Activated CD8-positive, alpha-beta T cell treated with anti-CD3 and anti-CD28 coated beads for 36 hours (primary cell): Measurements from ENCODE around the gene ZNF365. TPM values are rescaled to one million over a fixed set of nuclear protein-coding genes. Genes with fewer than 3 reads are reported as not detected.
"Not testable (repeated sequence)": the region's sequence is repeated elsewhere in the genome, so short reads cannot be mapped to it uniquely, and the experiment has no call there.

Experiments
- ATAC-seq: fragments of 200-7000 bp; cut with Tn5 transposase; one replicate; pipeline ENCODE4 v1.10.0; 2021; ENCODE audit warnings: mild to moderate bottlenecking, moderate library complexity
- CTCF ChIA-PET: fragments of 350-600 bp; sonication (Branson Sonifier 250); formaldehyde crosslinking; loops from one replicate; lab custom pipeline; 2021; ENCODE audit warnings: antibody characterized with exemption; lab: Charles Lee
- POLR2A ChIA-PET: fragments of 350-600 bp; sonication (Branson Sonifier 250); formaldehyde crosslinking; loops from one replicate; lab custom pipeline; 2021; ENCODE audit warnings: antibody characterized with exemption; lab: Charles Lee
- DNase-seq: peaks from one replicate; pipeline ENCODE4 v3.0.0-alpha.2; 2020
- H3K27ac Mint-ChIP-seq: one replicate; pipeline ENCODE4 v1.8.0; 2021; ENCODE audit warnings: mild to moderate bottlenecking, mixed read lengths
- H3K27me3 Mint-ChIP-seq: one replicate; pipeline ENCODE4 v1.8.0; 2021; ENCODE audit warnings: mixed read lengths
- H3K36me3 Mint-ChIP-seq: one replicate; pipeline ENCODE4 v1.8.0; 2021; ENCODE audit warnings: low read depth, mixed read lengths
- H3K4me1 Mint-ChIP-seq: one replicate; pipeline ENCODE4 v1.8.0; 2021; ENCODE audit warnings: low read depth, mixed read lengths
- H3K4me3 Mint-ChIP-seq: one replicate; pipeline ENCODE4 v1.8.0; 2021; ENCODE audit warnings: mild to moderate bottlenecking, moderate library complexity, mixed read lengths
- H3K9me3 Mint-ChIP-seq: one replicate; pipeline ENCODE4 v1.8.0; 2021; ENCODE audit warnings: mixed read lengths
- intact Hi-C: fragments of 100-400 bp; cut with micrococcal nuclease; formaldehyde crosslinking; loops from one replicate; pipeline ENCODE4 v1.10.0; 2022
- total RNA-seq, 2 experiments: library from RNA; stranded (reverse); gene quantifications; one replicate each; pipeline ENCODE4 v1.2.3, GENCODE V29; 2021
- TF ChIP-seq, protein P1 (sequence below): fragments of 200-600 bp; IDR thresholded peaks from one replicate; pipeline ENCODE4 v1.8.0; 2022; ENCODE audit warnings: antibody characterized with exemption, mild to moderate bottlenecking

The ZNF365 gene
- total RNA-seq, 2 experiments from 2014 or later = not detected

DNA sequence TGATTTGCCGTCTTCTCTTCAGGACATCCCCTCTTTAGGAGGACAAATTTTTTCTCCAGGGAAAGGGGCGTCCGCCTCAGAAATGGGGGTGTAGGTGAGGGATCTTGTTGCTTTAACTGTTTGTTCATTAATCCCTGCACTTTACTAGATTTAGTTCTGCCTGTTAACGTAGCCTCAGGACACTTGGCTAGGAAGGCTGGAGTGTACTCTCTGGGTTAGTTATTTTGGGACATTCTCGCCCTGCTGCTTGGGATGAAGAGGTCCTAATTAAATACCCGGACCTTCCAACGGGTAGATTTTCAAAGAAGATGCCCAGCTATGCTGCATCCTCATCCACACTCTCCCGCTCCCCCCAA, 552 bp upstream of the ZNF365 start:
- H3K9me3 Mint-ChIP-seq = no peaks in the 10 kb centered on the region
- TF ChIP-seq, protein P1, sequence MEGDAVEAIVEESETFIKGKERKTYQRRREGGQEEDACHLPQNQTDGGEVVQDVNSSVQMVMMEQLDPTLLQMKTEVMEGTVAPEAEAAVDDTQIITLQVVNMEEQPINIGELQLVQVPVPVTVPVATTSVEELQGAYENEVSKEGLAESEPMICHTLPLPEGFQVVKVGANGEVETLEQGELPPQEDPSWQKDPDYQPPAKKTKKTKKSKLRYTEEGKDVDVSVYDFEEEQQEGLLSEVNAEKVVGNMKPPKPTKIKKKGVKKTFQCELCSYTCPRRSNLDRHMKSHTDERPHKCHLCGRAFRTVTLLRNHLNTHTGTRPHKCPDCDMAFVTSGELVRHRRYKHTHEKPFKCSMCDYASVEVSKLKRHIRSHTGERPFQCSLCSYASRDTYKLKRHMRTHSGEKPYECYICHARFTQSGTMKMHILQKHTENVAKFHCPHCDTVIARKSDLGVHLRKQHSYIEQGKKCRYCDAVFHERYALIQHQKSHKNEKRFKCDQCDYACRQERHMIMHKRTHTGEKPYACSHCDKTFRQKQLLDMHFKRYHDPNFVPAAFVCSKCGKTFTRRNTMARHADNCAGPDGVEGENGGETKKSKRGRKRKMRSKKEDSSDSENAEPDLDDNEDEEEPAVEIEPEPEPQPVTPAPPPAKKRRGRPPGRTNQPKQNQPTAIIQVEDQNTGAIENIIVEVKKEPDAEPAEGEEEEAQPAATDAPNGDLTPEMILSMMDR = no peak
- DNase-seq = no peak
- ChIA-PET CTCF (no interaction called here), POLR2A (no interaction called here)
- no peaks in the 10 kb centered on the region for H3K36me3 Mint-ChIP-seq
- ATAC-seq = no peak
- H3K27ac Mint-ChIP-seq = no peak overlapping the region
- peaks cover 7% of the 10 kb centered on the region for H3K4me1 Mint-ChIP-seq
- peaks cover 26% of the 10 kb centered on the region for H3K27me3 Mint-ChIP-seq
- intact Hi-C loops = no loop called here
- H3K4me3 Mint-ChIP-seq = peak overlapping the region; percentile 62

DNA sequence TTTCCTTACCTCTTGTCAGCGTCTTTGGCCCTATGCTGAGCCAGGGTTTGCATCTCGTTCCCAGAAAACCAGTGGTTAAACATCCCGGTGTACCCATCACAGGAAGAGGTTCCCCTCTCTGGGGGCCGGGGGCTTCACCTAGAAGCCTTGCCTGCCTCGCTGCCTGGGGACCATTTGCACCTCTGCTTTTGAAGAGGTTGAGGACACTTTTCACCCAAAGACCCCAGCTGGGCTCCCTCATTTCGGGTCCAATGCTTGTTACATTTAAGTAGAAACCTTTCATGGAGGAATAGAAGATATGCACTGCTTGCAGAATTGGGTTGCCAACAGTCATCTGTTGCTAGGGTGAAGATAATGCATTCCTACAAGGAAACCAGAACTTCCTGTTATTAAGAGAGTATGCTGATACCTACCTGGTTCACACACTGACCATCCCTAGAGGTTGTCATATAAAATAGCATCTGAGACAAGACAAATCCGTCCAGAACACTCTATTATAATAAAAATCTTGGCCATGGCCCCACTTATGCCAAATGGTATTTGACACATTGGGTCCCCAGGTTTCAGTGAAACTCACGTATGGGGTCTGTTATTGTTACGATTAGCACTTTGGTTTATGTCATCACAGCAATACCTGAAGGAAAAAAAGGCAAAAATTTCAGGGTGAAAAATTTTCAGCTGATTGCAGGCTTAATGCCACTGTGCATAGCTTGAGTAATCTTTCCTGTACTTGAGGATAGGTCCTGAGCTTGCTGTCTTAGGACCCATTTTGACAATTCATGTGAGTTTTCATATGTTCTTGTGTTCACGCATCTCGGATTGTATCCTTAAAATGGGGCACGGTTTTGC, 917 bp downstream of the ZNF365 start:
- H3K9me3 Mint-ChIP-seq = no peaks in the 10 kb centered on the region
- intact Hi-C loops = no loop called here
- H3K36me3 Mint-ChIP-seq = no peaks in the 10 kb centered on the region
- ATAC-seq (no peak), DNase-seq (no peak)
- ChIA-PET POLR2A (no interaction called here), CTCF (no interaction called here)
- peak overlapping the region; percentile 57 for H3K4me3 Mint-ChIP-seq
- peaks cover 26% of the 10 kb centered on the region for H3K27me3 Mint-ChIP-seq
- peaks cover 7% of the 10 kb centered on the region for H3K4me1 Mint-ChIP-seq
- TF ChIP-seq, protein P1 = no peak
- H3K27ac Mint-ChIP-seq = no peak overlapping the region

DNA sequence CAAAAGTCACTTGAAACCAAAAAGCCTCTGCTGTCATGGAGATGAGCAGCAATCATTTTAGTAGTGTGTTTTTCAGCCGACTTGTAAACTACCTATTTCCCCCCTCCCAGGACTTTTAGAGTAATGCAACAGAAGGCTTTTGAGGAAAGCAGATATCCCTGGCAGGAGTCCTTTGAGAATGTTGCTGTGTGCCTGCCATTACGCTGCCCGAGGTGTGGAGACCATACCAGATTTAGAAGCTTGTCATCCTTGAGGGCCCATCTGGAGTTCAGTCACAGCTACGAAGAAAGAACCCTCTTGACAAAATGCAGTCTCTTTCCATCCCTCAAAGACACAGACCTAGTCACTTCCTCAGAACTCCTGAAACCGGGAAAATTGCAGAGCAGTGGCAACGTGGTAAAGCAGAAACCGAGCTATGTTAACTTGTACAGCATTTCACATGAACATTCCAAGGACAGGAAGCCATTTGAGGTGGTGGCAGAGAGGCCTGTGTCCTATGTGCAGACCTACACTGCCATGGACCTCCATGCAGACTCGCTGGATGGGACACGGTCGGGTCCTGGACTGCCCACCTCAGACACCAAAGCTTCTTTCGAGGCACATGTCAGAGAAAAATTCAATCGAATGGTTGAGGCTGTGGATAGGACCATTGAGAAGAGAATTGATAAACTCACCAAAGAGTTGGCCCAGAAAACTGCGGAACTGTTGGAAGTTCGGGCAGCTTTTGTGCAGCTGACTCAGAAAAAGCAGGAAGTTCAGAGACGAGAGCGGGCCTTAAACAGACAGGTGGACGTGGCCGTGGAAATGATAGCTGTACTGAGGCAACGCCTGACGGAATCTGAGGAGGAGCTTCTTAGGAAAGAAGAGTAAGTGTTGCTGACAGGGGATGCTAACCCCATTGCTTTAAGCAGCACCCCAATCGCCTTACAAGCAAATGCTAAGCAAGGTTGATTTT, 2.2 kb downstream of the ZNF365 start:
- Mint-ChIP-seq H3K36me3 (no peaks in the 10 kb centered on the region), H3K9me3 (no peaks in the 10 kb centered on the region)
- intact Hi-C loops = no loop called here

DNA sequence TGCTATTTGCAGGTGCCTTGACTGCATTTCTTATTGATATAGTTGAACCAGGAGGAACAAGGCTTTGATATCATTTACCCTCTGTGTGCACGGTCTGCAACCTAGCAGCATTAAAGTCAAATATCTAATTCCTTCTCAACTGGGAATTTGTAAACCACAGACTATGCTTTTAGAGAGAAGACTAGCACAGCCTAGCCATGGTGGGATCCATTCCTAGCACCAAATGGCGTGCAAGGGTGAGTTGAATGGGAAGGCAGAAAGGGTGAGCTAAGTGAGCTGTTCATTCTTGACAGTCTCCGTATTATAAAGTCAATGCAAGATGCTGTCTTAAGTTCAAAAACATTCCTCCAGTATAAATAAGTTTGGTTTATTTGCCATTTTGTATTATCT, 2.9 kb downstream of the ZNF365 start:
- TF ChIP-seq, protein P1 = no peak
- DNase-seq (no peak), ATAC-seq (no peak)
- Mint-ChIP-seq H3K36me3 (no peaks in the 10 kb centered on the region), H3K27ac (no peak overlapping the region), H3K9me3 (no peaks in the 10 kb centered on the region), H3K27me3 (peaks cover 28% of the 10 kb centered on the region), H3K4me1 (peaks cover 7% of the 10 kb centered on the region), H3K4me3 (no peak overlapping the region)
- intact Hi-C loops = no loop called here
- CTCF ChIA-PET = no interaction called here
- POLR2A ChIA-PET = no interaction called here

More for the DNA sequence above, 2.2 kb downstream of the ZNF365 start:
- TF ChIP-seq, protein P1 = no peak
- ATAC-seq (no peak), DNase-seq (no peak)
- Mint-ChIP-seq H3K27ac (no peak overlapping the region), H3K27me3 (peaks cover 29% of the 10 kb centered on the region), H3K4me1 (peaks cover 7% of the 10 kb centered on the region), H3K4me3 (no peak overlapping the region)
- CTCF ChIA-PET = no interaction called here
- POLR2A ChIA-PET = no interaction called here

DNA sequence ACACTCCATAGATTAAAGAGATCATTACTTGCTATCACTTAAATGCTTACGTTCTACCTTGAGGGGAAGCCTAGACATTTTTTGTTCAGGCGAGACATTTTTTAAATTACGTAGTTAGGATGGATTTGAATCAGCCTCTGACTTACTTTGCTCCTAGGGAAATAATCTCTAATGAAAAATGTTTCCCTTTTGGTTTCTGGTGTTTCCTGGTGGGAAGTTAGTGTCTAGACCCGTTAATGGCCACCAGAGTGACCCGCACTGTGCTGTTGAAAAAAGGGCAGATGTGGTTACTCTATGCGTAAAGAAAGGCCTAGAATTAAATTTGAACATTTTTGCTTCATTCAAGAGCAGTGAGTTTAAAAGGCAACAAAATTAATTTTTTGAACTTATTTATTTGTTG, 3.8 kb downstream of the ZNF365 start:
- ATAC-seq (no peak), DNase-seq (no peak)
- no peaks in the 10 kb centered on the region for H3K9me3 Mint-ChIP-seq
- CTCF ChIA-PET = no interaction called here
- POLR2A ChIA-PET = no interaction called here
- H3K4me1 Mint-ChIP-seq = peaks cover 8% of the 10 kb centered on the region
- TF ChIP-seq, protein P1 = no peak
- H3K27me3 Mint-ChIP-seq = peaks cover 24% of the 10 kb centered on the region
- no peak overlapping the region for H3K27ac Mint-ChIP-seq
- no peaks in the 10 kb centered on the region for H3K36me3 Mint-ChIP-seq
- intact Hi-C loops = no loop called here
- no peak overlapping the region for H3K4me3 Mint-ChIP-seq

DNA sequence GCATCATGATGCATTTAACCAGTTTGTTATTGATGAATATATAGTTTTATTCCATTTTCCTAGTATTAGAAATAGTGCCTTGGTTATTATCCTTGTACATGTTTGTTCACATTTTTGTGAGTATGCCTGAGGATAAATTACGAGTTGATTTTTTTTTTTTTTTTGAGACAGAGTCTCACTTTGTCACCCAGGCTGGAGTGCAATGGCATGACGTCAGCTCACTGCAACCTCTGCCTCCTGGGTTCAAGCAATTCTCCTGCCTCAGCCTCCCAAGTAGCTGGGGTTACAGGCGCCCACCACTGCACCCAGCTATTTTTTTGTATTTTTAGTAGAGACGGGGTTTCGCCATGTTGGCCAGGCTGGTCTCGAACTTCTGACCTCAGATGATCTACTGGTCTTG, 4.7 kb downstream of the ZNF365 start:
- H3K27ac Mint-ChIP-seq, POLR2A ChIA-PET, DNase-seq, intact Hi-C loops, H3K9me3 Mint-ChIP-seq, H3K4me1 Mint-ChIP-seq, H3K4me3 Mint-ChIP-seq, H3K36me3 Mint-ChIP-seq, ATAC-seq: not testable (repeated sequence)
- H3K27me3 Mint-ChIP-seq = peaks cover 23% of the 10 kb centered on the region
- CTCF ChIA-PET = interaction anchor here (1.1 to 1.3 kb wide), 2 partner anchors 11 to 58 kb away, joined by 3 read pairs; no protein-coding TSS in a partner anchor
